Panc1 (cell line): ENCODE measurements around the gene DHCR7. TPM values are rescaled to one million over a fixed set of nuclear protein-coding genes. Genes with fewer than 3 reads are reported as not detected.

ENCODE experiments used
- ATAC-seq: fragments of 200-7000 bp; cut with Tn5 transposase; 2 replicates; pipeline ENCODE4 v1.9.1; 2020; ENCODE audit warnings: mild to moderate bottlenecking, moderate library complexity
- BruUV-seq: library from RNA; stranded (reverse); fragments of 400-500 nt; replicated peaks from 2 replicates; lab custom pipeline; 2021; lab: Mats Ljungman, UMichigan
- CTCF ChIA-PET: fragments of 300-600 bp; sonication (Branson Sonifier 250); formaldehyde crosslinking; loops from one replicate; lab custom pipeline; 2022; ENCODE audit warnings: antibody characterized with exemption; lab: Charles Lee
- POLR2A ChIA-PET: fragments of 300-600 bp; sonication (Branson Sonifier 250); formaldehyde crosslinking; loops from one replicate; lab custom pipeline; 2022; ENCODE audit warnings: antibody characterized with exemption; lab: Charles Lee
- DNase-seq: peaks from one replicate; pipeline ENCODE4 v3.0.0-alpha.2; 2010; ENCODE audit warnings: low read depth, low spot score
- H3K27ac ChIP-seq: 2 replicates; pipeline ENCODE4 v1.5.1; 2011; ENCODE audit warnings: mild to moderate bottlenecking, low read length, inconsistent platforms
- H3K27me3 ChIP-seq: fragments of 200-500 bp; sonication (Bioruptor generic); 2 replicates; pipeline ENCODE4 v1.6.0; 2014; ENCODE audit warnings: low read length, inconsistent platforms; ENCODE audit not compliant: control insufficient read depth, insufficient read depth
- H3K36me3 ChIP-seq: fragments of 200-500 bp; sonication (Bioruptor generic); 2 replicates; pipeline ENCODE4 v1.5.1; 2014; ENCODE audit warnings: inconsistent platforms, mild to moderate bottlenecking, low read length, moderate library complexity; ENCODE audit not compliant: control insufficient read depth, insufficient read depth
- H3K4me1 ChIP-seq: 2 replicates; pipeline ENCODE4 v1.5.1; 2011; ENCODE audit warnings: inconsistent platforms, mild to moderate bottlenecking, low read length, moderate library complexity; ENCODE audit not compliant: control insufficient read depth, insufficient read depth
- H3K4me3 ChIP-seq, 2 experiments: 2 replicates each; pipeline ENCODE4 v1.5.1; 2011 to 2012; ENCODE audit warnings: low read depth in 2 of 2, low read length in 2 of 2, mild to moderate bottlenecking in 2 of 2, inconsistent platforms in 1 of 2, moderate library complexity in 1 of 2
- H3K9me3 ChIP-seq: fragments of 200-500 bp; sonication (Bioruptor generic); 2 replicates; pipeline ENCODE4 v1.5.1; 2014; ENCODE audit warnings: low read depth, mild to moderate bottlenecking, inconsistent platforms, low read length, moderate library complexity; ENCODE audit not compliant: control insufficient read depth, insufficient read depth
- CTCF ChIP-seq: fragments of 450-650 bp; IDR thresholded peaks from 2 replicates; pipeline ENCODE4 v1.5.1; 2017; ENCODE audit warnings: mild to moderate bottlenecking
- POLR2AphosphoS5 ChIP-seq: IDR thresholded peaks from 2 replicates; pipeline ENCODE4 v1.6.1; 2012; ENCODE audit warnings: mild to moderate bottlenecking, low read depth, low read length, moderate library complexity
- REST ChIP-seq, 2 experiments: IDR thresholded peaks; 2 replicates each; pipeline ENCODE4 v1.6.1; 2011 to 2012; ENCODE audit warnings: low read depth in 2 of 2, control low read depth in 1 of 2, low read length in 1 of 2, mild to moderate bottlenecking in 1 of 2, moderate library complexity in 1 of 2; ENCODE audit not compliant: insufficient read depth in 1 of 2
- SIN3A ChIP-seq: IDR thresholded peaks from 2 replicates; pipeline ENCODE4 v1.6.1; 2012; ENCODE audit warnings: low read depth, mild to moderate bottlenecking, low read length, moderate library complexity, borderline replicate concordance; ENCODE audit not compliant: insufficient read depth
- TCF7L2 ChIP-seq: IDR thresholded peaks from 2 replicates; pipeline ENCODE4 v1.6.1; 2011; ENCODE audit warnings: mild to moderate bottlenecking, low read depth, low read length, inconsistent platforms
- in situ Hi-C: cut with HindIII; loops from 2 replicates; pipeline ENCODE4 v1.10.0; 2016; ENCODE audit warnings: low sequenced_read_pairs, low pct_unique_long_range_greater_than_20kb
- intact Hi-C: fragments of 100-400 bp; cut with micrococcal nuclease; formaldehyde crosslinking; loops from one replicate; pipeline ENCODE4 v1.10.0; 2022; ENCODE audit not compliant: unreplicated experiment
- total RNA-seq: library from RNA; stranded (reverse); gene quantifications from one replicate; pipeline ENCODE4 v1.2.1, GENCODE V29; 2021; ENCODE audit not compliant: unreplicated experiment

Gene DHCR7
- total RNA-seq, 1 experiment from 2014 or later, result 356 TPM

- intact Hi-C loops, result no loop called here
- no TSS peak for BruUV-seq
- POLR2A ChIA-PET, result no interaction called here
- H3K4me3 ChIP-seq, result no peak overlapping the region
- H3K27ac ChIP-seq, result no peak overlapping the region
- no peak for ATAC-seq
- CTCF ChIA-PET, result no interaction called here
- H3K4me1 ChIP-seq, result no peaks in the 10 kb centered on the region
- no peaks in the 10 kb centered on the region for H3K36me3 ChIP-seq
- no peaks in the 10 kb centered on the region; the same call in 1 of the 2 replicates for H3K27me3 ChIP-seq
- TF ChIP-seq CTCF (no peak), SIN3A (no peak), POLR2AphosphoS5 (no peak), TCF7L2 (no peak), REST (IDR thresholded peaks at IDR 0.05; ENCODE audit: insufficient read depth in 1 of 2, low read depth in 2 of 2, low read length in 1 of 2) (no peak)
- no peak for DNase-seq
- H3K9me3 ChIP-seq, result no peaks in the 10 kb centered on the region
- in situ Hi-C loops, result no loop called here
These were observed 45.3 kb downstream of the DHCR7 start for GRCh38 chr11:71402878-71403277.

- no peaks in the 10 kb centered on the region for H3K4me1 ChIP-seq
- POLR2A ChIA-PET, result no interaction called here
- CTCF ChIA-PET, result no interaction called here
- BruUV-seq, result no TSS peak
- H3K4me3 ChIP-seq, result no peak overlapping the region
- intact Hi-C loops (no loop called here), in situ Hi-C loops (no loop called here)
- no peak overlapping the region for H3K27ac ChIP-seq
- no peaks in the 10 kb centered on the region; the same call in 1 of the 2 replicates for H3K27me3 ChIP-seq
- DNase-seq (no peak), ATAC-seq (no peak)
- H3K36me3 ChIP-seq, result no peaks in the 10 kb centered on the region
- no peaks in the 10 kb centered on the region for H3K9me3 ChIP-seq
- TF ChIP-seq CTCF (no peak), SIN3A (no peak)
These were observed 48.0 kb downstream of the DHCR7 start for GRCh38 chr11:71400216-71400615.

GRCh38 chr11:71399341-71399740 lies 48.9 kb downstream of the DHCR7 start:
- CTCF ChIA-PET, result no interaction called here
- DNase-seq, result no peak
- Histone ChIP-seq H3K36me3 (no peaks in the 10 kb centered on the region), H3K27ac (no peak overlapping the region), H3K9me3 (no peaks in the 10 kb centered on the region), H3K4me1 (no peaks in the 10 kb centered on the region), H3K27me3 (peaks cover 2% of the 10 kb centered on the region; the same call in 1 of the 2 replicates), H3K4me3 (no peak overlapping the region)
- intact Hi-C loops, result no loop called here
- POLR2A ChIA-PET, result no interaction called here
- no TSS peak for BruUV-seq
- in situ Hi-C loops, result no loop called here
- ATAC-seq, result no peak
- TF ChIP-seq POLR2AphosphoS5, result no peak
- TF ChIP-seq CTCF, result no peak
- TF ChIP-seq REST (IDR thresholded peaks at IDR 0.05; ENCODE audit: insufficient read depth in 1 of 2, low read depth in 2 of 2, low read length in 1 of 2), result no peak
- no peak for TF ChIP-seq TCF7L2
- no peak for TF ChIP-seq SIN3A
